SKM-1 (cell line): Measurements from ENCODE around the gene CERKL.

Experiments
- DNase-seq: peaks from one replicate; lab custom pipeline; 2025; ENCODE audit not compliant: unreplicated experiment; lab: John Stamatoyannopoulos, UW

The CERKL gene

DNA sequence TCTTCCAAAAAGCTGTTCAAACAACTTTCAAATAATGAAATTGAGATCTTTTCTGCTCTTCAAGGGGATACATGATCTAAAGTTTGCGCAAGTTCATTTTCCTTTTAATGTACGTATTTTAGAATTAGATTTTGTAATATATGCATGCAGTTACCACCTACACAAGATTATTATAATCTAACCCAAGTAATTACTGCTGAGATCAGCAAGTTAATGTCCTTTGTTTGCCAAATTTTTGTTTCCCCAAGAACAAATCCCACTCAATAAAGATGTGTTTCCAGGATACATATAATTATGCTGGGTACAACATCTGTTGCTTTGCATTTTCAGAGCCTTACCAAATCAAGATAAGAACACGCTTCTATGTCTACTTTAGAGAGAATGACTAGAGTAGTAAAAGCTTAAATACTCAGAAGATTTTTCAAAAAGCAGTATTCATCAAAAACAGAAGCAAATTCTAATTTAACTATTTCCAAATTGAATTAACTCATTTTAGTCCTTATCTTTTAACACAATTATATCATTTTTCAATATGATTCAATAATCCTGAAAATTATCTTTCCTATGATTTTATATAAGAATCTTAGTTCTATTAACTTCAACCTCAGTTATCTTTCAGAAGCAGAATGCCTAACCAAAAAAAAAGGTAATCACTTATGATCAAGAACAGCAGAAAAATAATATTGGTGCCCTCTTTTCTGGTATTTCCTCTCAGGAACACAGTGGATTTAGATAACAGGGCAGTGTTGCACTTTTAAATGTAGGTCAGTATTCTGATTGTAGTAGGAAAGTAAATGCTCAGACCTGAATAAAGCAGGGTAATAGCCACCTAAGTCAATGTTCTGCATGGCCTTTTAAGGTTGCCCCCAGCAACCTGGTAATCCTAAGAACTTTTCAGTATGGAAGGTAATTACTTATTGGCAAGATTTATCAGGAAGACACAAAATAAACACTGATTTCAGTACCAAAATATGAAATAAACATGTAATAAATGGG is 28.0 kb downstream of the CERKL start:
- DNase-seq: no peak

DNA sequence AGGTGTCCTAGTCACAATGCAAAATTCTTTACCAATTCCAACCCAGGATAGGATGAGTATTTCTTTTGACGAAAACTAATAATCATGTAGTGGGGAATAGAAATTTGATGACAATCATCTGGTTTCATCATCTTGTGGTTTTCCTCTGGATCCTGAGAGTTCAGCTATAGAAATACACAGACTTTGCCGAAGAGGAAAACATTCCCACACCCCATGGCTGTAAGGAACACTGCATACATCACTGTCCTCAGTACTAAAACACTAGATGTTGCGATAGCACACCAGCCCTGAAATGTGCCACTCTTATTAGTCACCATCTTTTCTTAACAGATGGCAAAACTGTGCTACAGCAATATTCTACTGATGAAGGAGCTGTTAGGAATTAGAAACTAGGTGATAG is 29.4 kb downstream of the CERKL start:
- no peak for DNase-seq

DNA sequence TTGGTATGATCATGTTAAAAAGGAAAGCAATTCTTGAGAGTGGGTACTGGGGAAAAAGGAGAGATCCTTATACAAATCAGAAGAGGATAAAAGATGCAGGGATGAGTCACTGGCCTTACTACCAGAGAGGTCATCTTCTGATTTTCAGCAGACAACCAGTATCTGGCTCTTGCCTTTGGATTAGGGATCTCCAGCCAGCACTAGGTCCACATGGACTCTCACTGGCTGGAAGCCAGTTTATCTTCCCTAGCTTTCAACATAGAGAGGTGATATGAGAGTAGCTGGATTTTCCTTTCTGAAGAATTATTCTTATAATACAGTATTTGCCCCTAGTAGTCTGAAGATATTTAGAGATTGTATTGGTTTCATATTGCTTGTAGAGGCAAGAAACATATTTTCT is 30.2 kb downstream of the CERKL start:
- no peak for DNase-seq

DNA sequence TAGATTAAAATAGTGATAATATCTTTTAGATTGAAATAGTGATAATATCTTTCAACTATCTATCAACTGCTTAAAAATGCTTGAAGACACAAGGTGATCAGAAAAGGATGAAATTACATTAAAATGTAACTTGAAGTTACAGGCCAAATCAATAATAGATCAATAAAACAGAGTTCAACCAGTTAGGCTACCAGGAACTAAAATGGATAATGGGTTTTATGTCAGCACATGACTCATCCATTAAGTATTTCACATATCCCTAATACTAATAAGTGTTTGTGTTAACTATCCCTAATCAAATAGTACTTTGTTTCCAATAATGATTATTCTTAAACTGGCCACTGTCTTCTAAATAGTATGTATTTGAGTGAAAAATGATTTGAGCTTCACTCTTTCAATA is 33.7 kb downstream of the CERKL start:
- no peak for DNase-seq

DNA sequence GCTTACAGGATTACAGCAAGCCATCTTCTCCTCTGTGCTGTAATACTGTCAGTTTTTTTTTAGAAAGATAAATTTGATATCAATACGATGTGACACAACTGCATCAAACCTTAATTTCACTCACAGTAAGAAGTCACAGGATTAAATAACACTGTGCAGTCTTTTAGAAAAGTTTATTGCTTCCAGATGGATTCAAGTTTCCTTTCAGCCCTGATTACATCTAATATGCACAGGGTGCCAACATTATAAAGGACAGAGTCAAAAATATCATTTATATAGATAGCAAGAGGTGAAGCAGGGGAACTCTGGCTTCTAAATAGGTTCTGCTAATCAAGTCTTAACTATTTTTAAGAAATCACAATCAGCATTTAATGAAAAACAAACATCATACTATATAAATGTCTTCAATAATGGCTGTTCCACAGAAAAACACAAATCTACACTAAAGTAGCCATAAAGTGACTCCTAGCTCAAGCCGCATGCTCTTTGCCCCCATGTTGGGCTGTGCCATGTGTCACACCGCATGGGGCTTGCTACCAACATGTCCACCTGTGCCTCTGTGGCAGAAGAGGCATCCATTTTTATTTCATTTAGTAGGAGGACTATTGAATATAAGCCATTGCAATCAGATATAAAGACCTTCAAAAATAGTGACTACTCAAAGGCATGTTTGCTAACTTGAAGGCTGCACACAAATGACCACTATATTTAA is 35.0 kb downstream of the CERKL start:
- no peak for DNase-seq

DNA sequence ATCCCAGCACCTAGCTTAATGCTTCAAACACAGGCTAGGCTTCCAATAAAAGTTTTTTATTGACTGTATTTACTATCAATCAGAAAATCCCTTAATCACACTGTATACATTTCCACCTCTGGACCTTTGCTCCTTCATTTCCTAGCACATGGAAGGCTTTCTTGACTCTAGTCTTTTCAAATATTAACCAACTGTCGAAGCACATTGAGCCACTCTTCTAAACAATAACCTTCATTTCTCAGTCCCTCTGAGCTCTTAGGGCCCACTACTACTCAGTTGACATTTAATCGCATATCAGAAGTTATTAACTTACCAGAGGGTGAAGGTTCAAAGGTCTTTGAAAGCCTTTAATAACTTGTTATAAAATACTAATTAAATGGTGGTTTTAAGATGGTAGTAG is 37.4 kb downstream of the CERKL start:
- no peak for DNase-seq

DNA sequence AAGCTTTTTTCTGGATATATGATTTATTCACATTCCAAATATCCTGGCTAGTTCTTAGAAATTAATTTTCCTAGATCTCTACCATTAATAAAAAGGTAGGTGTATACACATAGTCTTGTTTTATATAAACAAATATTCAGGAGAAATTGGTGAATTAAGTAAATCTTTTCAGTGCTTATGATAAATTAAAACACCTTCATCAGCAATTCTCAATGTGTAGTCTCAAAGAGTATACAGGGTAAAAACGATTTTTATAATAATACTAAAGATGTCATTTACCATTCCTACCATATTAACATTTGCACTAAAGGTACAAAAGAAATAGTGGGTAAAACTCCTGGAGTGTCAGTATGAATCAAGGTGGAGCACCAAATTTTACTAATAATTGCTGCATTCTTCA is 40.2 kb downstream of the CERKL start:
- no peak for DNase-seq

DNA sequence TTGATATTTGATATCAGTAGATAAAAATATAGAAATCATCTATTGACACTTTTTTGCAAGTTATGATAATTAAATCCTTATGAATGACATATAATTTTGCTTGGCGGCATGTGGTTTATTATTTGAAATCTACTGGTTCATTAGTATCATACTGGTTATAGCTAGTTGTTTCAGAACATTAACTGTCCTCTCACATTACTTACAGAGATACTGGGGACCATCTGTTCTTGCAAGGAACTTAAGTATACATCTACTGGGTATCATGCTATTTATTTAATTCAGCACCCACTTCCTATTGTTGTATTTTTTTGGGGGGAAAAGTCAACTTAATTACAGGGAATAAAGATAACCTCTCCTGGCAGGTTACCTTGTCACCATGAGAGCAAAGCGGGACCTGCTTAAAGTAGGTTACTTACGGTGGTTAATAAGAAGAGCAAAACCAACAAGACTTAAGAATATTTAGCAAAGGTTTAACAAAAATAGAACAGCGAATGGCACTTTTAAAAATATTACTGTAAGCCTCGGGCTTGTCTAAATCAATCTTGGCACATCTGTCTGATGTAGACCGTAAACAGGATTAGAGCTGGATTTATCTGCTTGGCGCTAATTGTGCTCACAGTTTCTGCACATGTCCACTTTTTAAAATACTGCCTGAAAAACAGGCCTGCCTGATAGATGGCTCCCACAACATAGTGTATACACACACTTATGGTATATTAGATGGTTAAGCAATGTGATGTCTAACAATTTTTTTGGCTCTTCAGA is 41.8 kb downstream of the CERKL start:
- DNase-seq: no peak

DNA sequence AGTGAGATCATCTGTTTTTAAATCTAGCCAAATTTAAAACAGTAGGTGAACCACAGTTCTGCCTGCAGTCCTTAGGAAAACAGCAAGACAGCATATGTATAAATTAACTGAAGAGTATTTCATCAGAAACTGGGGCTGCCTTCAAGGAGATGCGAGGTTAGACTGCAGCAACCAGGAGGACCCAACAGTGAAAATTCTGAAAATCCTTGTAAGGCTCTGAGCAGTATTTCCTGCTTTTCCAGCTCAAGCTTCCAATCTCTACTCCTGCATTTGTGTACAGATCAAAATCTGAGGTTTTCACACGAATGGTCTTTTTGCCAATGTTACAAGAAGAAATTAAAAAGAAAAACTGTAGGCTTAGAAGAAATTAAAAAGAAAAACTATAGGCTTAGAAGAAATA is 43.7 kb downstream of the CERKL start:
- DNase-seq: no peak

DNA sequence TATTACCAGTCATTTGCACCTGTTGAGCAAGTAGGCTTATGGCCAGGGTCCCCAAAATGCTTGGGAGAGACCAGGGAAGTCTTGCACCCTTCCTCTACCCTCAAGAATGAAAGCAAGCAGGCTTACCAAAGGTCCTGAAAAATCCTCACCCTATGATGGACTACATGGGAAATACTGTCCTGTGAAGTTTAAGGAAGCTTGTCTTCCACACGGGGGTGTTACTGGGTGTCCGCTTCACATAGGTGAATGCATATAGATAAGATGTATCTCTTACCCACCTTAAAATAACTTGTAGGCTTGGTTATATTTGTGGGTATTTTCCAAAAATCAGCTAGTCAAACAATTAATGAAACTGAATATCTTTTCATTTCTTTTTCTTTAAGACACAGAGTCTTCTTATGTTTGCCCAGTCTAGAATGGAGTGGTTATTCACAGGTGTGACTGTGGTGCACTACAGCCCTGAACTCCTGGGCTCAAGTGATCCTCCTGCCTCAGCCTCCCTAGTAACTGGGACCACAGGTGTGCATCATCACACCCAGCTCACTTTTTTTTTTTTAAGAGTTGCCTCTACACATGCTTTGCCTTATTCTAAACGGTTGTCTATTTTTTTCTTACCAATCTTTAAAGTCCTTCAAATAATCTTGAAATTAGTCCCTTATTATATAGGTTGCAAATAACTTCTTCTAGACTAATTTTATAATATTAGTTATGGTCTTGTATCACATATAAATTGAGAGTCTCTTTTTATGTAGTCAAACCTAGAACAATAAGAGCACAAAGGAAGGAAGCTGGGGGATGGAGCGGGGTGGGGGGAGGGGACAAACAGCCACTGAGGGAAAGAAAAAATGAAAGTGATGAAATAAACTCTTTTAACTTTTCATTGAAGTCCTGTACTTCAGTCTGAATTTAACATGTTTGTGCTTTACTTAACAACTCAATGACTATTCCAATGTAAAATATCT is 49.0 kb downstream of the CERKL start:
- no peak for DNase-seq

DNA sequence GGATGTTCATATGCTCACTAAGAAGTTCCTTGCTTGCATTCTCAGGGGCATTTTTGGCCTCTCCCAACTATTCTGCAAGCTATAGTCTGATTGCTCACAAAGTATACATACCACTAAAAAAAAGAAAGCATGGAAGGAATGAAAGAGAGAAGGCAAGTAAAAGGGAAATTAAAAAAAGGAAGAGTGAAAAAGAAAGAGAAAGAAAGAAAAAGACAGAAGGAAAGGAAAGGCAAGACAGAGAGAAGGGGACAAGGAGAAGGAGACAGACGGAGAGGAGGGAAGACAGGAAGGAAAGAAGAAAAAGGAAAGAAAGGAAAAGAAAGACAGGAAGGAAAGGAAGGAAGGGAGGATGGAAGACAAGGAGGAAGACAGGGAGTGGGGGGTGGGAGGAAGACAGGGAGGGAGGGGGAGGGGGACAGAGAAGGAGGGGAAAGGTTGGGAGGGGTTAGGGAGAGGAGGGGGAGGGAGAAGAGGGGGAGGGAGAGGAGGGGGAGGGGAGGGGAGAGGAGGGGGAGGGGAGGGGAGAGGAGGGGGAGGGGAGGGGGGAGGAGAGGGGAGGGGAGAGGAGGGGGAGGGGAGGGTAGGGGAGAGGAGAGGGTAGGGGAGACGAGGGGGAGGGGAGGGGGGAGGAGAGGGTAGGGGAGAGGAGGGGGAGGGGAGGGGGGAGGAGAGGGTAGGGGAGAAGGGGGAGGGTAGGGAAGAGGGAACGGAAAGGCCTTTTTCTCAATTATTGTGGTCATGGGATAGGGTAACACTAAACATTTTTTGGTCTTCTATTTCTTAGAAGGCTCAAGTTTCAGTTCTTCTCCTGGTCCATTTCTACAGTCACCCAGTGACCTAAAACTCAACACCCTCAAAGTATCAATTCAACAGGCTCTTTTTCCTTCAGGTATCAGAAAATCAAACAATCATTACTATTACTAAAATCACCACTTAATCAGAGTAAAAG is 50.7 kb downstream of the CERKL start:
- DNase-seq: no peak

DNA sequence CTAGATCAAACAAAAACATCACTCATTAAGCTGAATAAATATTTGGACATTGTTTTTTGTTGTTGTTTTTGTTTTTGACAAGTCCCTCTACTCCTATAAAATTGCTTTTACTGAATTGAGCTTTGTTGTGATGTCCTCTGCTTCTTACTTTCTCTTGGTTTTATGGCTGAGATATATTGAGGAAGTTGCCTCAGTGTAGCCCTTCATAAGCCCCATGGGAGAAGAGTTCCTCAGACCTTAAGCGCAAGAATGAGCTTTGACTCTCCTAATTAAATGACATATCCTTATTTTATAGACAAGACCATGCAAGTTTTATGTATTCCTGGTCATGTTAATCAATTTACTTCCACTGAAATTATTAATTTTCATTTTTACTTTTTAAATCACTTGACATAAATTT is 54.9 kb downstream of the CERKL start:
- DNase-seq: peak; percentile 17

DNA sequence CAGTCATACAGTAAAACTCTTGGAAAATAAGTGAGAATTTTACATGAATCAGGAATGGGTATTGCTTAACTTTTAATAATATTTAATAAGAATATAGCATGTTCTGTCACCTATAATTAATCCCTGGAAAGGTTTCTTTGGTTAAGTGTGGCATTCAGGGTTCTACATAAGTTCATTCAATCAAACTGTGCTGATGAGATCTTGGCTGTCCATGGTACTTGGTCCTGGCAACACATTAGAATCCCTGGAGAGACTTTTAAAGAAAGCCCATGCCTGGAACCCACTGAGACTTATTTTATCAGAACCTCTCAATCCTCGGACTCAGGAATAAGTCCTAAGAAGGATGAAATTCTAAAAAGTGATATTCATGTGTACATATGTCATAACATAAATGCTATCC is 60.3 kb downstream of the CERKL start:
- DNase-seq: no peak

DNA sequence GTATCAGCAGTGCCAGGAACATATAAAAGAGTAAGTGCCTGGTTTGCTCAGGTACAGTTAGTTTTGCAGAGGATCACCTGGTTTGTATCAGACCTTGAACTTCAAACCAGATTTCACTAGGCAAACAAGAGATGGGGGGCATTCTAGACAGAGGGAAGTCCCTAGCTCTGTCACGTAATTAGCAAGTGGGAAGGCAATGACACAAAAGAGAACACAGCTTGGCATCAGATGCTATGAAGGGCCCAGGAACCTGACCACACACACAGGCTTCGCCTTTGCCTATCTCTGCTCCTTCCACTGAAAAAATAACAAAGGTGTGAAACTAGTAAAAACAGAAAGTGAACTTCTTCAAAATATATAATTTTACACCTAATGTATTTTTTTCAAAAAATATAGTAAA is 62.6 kb downstream of the CERKL start:
- no peak for DNase-seq

DNA sequence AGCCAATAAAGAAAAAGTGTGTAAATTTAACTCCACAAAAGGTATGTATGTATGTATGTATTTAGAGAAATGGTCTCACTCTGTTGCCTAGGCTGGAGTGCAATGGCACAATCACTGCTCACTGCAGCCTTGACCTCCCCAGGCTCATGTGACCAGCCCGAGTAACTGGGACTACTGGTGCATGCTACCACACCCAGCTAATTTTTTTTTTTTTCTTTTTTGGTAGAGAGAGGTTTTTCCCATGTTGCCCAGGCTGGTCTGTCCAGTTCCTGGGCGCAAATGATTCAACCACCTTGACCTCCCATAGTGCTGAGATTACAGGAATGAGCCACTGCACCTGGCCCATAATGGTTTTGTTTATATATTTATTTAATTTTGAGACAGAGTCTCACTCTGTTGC is 67.1 kb downstream of the CERKL start:
- DNase-seq: no peak

DNA sequence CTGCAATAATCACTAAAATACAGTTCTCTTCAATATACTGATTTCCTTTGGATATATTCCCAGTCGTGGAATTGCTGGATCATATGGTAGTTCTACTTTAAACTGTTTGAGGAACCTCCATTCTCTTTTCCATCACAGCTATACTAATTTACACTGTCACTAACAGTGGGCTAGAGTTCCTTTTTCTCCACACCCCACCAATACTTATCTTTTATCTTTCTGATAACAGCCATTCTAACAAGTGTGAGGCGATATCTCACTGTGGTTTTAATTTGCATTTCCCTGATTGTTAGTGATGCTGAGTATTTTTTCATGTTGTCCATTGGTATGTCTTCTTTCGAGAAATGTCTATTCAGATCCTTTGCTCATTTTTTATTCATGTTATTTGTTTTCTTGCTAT is 68.4 kb downstream of the CERKL start:
- no peak for DNase-seq

DNA sequence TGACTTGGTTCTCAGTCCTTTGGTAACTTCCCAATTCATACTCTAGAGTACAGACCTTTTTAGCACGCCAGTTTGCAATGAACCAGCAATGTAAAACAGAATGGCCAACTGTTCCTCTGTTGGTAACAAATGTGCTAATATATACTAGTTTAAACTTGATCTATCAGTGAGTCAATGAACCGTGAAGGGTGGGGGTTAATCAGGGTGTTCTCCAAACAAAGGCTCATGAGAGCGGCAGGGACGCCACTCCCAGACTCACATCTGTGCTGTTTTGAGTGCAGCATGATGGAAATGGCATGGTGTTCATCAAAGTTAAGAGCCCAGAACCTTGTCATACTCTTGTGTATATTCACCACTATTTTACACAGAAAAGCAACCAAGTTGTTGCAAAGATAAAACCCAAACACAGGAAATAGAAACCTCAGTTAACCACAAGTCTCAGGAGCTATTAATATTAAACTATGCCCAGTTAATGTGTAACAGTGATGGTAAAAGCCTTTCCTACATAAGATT is 70.3 kb downstream of the CERKL start:
- no peak for DNase-seq

DNA sequence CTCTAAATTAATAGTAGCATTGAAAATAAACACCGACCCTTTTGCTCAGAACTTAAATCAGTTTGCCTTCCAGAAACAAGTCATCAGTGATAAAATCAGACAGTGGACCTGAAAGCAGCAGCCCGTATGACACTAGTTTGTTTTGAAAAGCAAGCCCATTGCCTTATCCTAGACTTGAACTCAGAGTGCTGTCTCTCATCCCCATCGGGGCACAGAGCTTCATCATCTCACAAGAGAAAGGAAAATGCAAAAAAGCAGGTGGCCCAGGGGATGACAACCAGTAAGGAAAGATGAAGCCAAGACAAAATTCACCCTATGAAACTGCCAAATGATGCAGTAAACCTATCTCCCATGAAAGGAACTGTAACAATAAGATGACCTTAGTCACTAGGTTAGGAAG is 71.2 kb downstream of the CERKL start:
- no peak for DNase-seq

DNA sequence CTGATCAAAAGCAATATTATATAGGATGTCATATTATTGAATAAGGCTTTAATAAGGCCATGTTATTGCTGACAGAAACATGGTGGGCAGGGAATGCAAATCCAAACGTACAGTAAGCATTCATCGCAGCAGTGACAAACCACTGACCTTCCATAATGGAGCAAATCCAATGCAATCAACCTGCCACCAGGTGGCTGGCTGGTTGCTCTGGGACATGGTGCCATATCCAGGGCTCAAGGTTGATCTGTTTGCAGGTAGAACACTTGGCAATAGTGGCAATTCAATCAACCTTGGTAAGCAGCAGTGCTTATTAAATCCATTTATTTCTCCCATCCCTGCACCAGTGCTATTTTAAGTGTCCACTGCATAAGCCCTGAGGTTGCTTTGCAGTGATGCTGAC is 75.4 kb downstream of the CERKL start:
- no peak for DNase-seq
